H9 (cell line): ENCODE data around the gene SART1. TPM values are rescaled to one million over a fixed set of nuclear protein-coding genes. Genes with fewer than 3 reads are reported as not detected.
A peak's percentile ranks its signal among the peaks of the same experiment; 100 is the strongest.

Experiments
- DNase-seq: peaks from one replicate; pipeline ENCODE4 v3.0.0-alpha.2; 2017
- H2AFZ ChIP-seq: one replicate; pipeline ENCODE4 v1.6.1; 2013; ENCODE audit warnings: mild to moderate bottlenecking, low read length, control low read depth, moderate library complexity
- H2AK5ac ChIP-seq: 2 replicates; pipeline ENCODE4 v1.6.1; 2013; ENCODE audit warnings: low read length, control low read depth, mixed read lengths; ENCODE audit not compliant: insufficient read length
- H2BK120ac ChIP-seq: one replicate; pipeline ENCODE4 v1.6.1; 2013; ENCODE audit warnings: low read depth, mild to moderate bottlenecking, low read length, control low read depth, inconsistent platforms; ENCODE audit not compliant: poor library complexity, severe bottlenecking
- H2BK12ac ChIP-seq: 2 replicates; pipeline ENCODE4 v1.6.1; 2013; ENCODE audit warnings: low read length, control low read depth, mixed read lengths, low read depth; ENCODE audit not compliant: insufficient read length
- H2BK15ac ChIP-seq: 2 replicates; pipeline ENCODE4 v1.6.1; 2013; ENCODE audit warnings: low read depth, low read length, control low read depth
- H2BK20ac ChIP-seq: one replicate; pipeline ENCODE4 v1.6.1; 2013; ENCODE audit warnings: low read depth, mild to moderate bottlenecking, low read length, control low read depth, inconsistent platforms; ENCODE audit not compliant: poor library complexity, severe bottlenecking
- H2BK5ac ChIP-seq: 2 replicates; pipeline ENCODE4 v1.6.1; 2013; ENCODE audit warnings: low read length, control low read depth, mixed read lengths; ENCODE audit not compliant: insufficient read length
- H3K14ac ChIP-seq: 2 replicates; pipeline ENCODE4 v1.6.1; 2013; ENCODE audit warnings: low read length, control low read depth; ENCODE audit not compliant: insufficient read depth
- H3K18ac ChIP-seq: 2 replicates; pipeline ENCODE4 v1.6.1; 2013; ENCODE audit warnings: low read depth, mild to moderate bottlenecking, mixed read lengths, low read length, control low read depth; ENCODE audit not compliant: insufficient read length
- H3K23ac ChIP-seq: 2 replicates; pipeline ENCODE4 v1.6.1; 2013; ENCODE audit warnings: low read length, control low read depth, mixed read lengths, low read depth; ENCODE audit not compliant: insufficient read length
- H3K23me2 ChIP-seq: 2 replicates; pipeline ENCODE4 v1.6.1; 2013; ENCODE audit warnings: low read depth, mild to moderate bottlenecking, mixed read lengths, low read length, control low read depth; ENCODE audit not compliant: insufficient read length, poor library complexity, severe bottlenecking
- H3K27ac ChIP-seq: 2 replicates; pipeline ENCODE4 v1.5.1; 2013; ENCODE audit warnings: low read length, control low read depth, mixed read lengths, low read depth; ENCODE audit not compliant: insufficient read length
- H3K27me3 ChIP-seq: 2 replicates; pipeline ENCODE4 v1.6.1; 2013; ENCODE audit warnings: low read length, control low read depth, inconsistent platforms; ENCODE audit not compliant: insufficient read depth
- H3K4ac ChIP-seq: 2 replicates; pipeline ENCODE4 v1.6.1; 2013; ENCODE audit warnings: low read depth, mild to moderate bottlenecking, control low read depth, inconsistent platforms, low read length, moderate library complexity
- H3K4me1 ChIP-seq: 2 replicates; pipeline ENCODE4 v1.6.1; 2013; ENCODE audit warnings: low read length, control low read depth, inconsistent platforms; ENCODE audit not compliant: insufficient read depth
- H3K4me2 ChIP-seq: 2 replicates; pipeline ENCODE4 v1.6.1; 2013; ENCODE audit warnings: low read length, control low read depth, mixed read lengths; ENCODE audit not compliant: insufficient read length, insufficient read depth
- H3K56ac ChIP-seq: 2 replicates; pipeline ENCODE4 v1.6.1; 2013; ENCODE audit warnings: low read depth, mild to moderate bottlenecking, mixed read lengths, low read length, control low read depth; ENCODE audit not compliant: insufficient read length
- H3K79me1 ChIP-seq: 2 replicates; pipeline ENCODE4 v1.6.1; 2013; ENCODE audit warnings: low read depth, mild to moderate bottlenecking, moderate library complexity, low read length, control low read depth, inconsistent platforms; ENCODE audit not compliant: insufficient read depth, poor library complexity, severe bottlenecking
- H3K79me2 ChIP-seq: 2 replicates; pipeline ENCODE4 v1.6.1; 2013; ENCODE audit warnings: low read length, control low read depth, inconsistent platforms; ENCODE audit not compliant: insufficient read depth
- H3K9ac ChIP-seq: 2 replicates; pipeline ENCODE4 v1.6.1; 2013; ENCODE audit warnings: low read length, control low read depth, mixed read lengths; ENCODE audit not compliant: insufficient read length; ENCODE audit errors: extremely low read depth
- H3K9me3 ChIP-seq: one replicate; pipeline ENCODE4 v1.6.1; 2013; ENCODE audit warnings: low read depth, low read length, inconsistent platforms; ENCODE audit not compliant: control insufficient read depth
- H3T11ph ChIP-seq: one replicate; pipeline ENCODE4 v1.6.1; 2013; ENCODE audit warnings: mild to moderate bottlenecking, low read length, control low read depth, inconsistent platforms
- H4K20me1 ChIP-seq: one replicate; pipeline ENCODE4 v1.6.1; 2013; ENCODE audit not compliant: control insufficient read depth, insufficient read length, insufficient read depth
- H4K5ac ChIP-seq: 2 replicates; pipeline ENCODE4 v1.6.1; 2013; ENCODE audit warnings: low read depth, mild to moderate bottlenecking, mixed read lengths, low read length, control low read depth; ENCODE audit not compliant: insufficient read length
- H4K8ac ChIP-seq: replicated peaks from 2 replicates; pipeline ENCODE4 v1.6.1; 2013; ENCODE audit warnings: low read length, control low read depth, mixed read lengths, low read depth; ENCODE audit not compliant: insufficient read length
- H4K91ac ChIP-seq: 2 replicates; pipeline ENCODE4 v1.6.1; 2013; ENCODE audit warnings: low read depth, mild to moderate bottlenecking, moderate library complexity, mixed read lengths, low read length, control low read depth; ENCODE audit not compliant: insufficient read length
- H3K27ac Mint-ChIP-seq, 3 experiments: 2 replicates in 2 of 3; 3 replicates in 1 of 3; pipeline ENCODE4 v1.8.0; 2020 to 2021; ENCODE audit warnings: mixed read lengths in 3 of 3, mild to moderate bottlenecking in 1 of 3, moderate library complexity in 1 of 3
- H3K27me3 Mint-ChIP-seq: 2 replicates; pipeline ENCODE4 v1.8.0; 2021; ENCODE audit warnings: low read depth, mild to moderate bottlenecking, moderate library complexity, mixed read lengths
- H3K36me3 Mint-ChIP-seq, 3 experiments: 2 replicates in 2 of 3; 3 replicates in 1 of 3; pipeline ENCODE4 v1.8.0; 2020 to 2021; ENCODE audit warnings: low read depth in 3 of 3, mixed read lengths in 3 of 3; ENCODE audit not compliant: insufficient read depth in 1 of 3
- H3K4me1 Mint-ChIP-seq, 2 experiments: 2 replicates each; pipeline ENCODE4 v1.8.0; 2020; ENCODE audit warnings: mixed read lengths in 2 of 2
- H3K4me3 Mint-ChIP-seq, 2 experiments: 2 replicates in 1 of 2; 3 replicates in 1 of 2; pipeline ENCODE4 v1.8.0; 2020 to 2021; ENCODE audit warnings: mild to moderate bottlenecking in 2 of 2, mixed read lengths in 2 of 2, moderate library complexity in 1 of 2
- H3K9me3 Mint-ChIP-seq, 2 experiments: 2 replicates in 1 of 2; 3 replicates in 1 of 2; pipeline ENCODE4 v1.8.0; 2020; ENCODE audit warnings: mild to moderate bottlenecking in 2 of 2, mixed read lengths in 2 of 2, moderate library complexity in 1 of 2
- WGBS: extraction: QIAGEN DNeasy Blood & Tissue Kit; methylation state at CpG from one replicate; pipeline ENCODE4 v1.1.7; 2013; ENCODE audit warnings: missing lambda C conversion rate, low lambda C conversion rate, mixed read lengths; ENCODE audit not compliant: insufficient read length; ENCODE audit errors: extremely low coverage; 5-methylcytosine and 5-hydroxymethylcytosine counted together
- total RNA-seq: library from RNA; stranded (reverse); gene quantifications from 2 replicates; pipeline ENCODE4 v1.2.1, GENCODE V29; 2021
- TF ChIP-seq, protein P1 (sequence below): fragments of 200-600 bp; sonication (generic); conservative IDR thresholded peaks from 3 replicates; pipeline ENCODE4 v1.8.0; 2021; ENCODE audit warnings: antibody characterized with exemption, mild to moderate bottlenecking

Gene SART1
- total RNA-seq, 1 experiment from 2014 or later = 52.0 TPM

DNA sequence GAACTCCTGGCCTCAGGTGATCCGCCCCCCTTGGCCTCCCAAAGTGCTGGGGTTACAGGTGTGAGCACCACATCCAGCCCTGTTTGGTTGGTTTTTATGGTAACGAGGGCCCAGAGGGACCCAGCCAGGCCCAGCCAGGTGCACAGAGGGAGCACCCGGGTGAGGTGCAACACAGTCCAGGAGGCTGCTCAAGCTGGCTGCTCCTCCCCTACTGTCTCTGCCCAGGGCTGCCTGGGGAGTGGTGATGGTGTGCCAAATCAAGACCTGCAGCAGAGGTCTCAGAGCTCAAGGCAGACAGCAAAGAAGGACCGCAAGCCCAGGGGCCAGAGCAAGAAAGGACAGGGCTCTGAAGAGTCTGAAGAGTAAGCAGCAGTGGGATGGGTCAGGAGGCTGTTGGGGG lies 14.9 kb upstream of the SART1 start:
- peak overlapping the region in 2 of 3 experiments; percentile 94 to 95; a peak in 2 of 7 replicates for H3K27ac Mint-ChIP-seq
- no CpG with 5 or more reads among the region's 4 CpGs for WGBS
- Histone ChIP-seq H2BK15ac (no peak overlapping the region), H4K91ac (peak overlapping the region; percentile 60), H3K18ac (peak overlapping the region; percentile 88), H3K27me3 (no peaks in the 10 kb centered on the region), H3K56ac (no peak overlapping the region), H3K23ac (no peak overlapping the region), H4K8ac (no peak overlapping the region), H2BK120ac (no peak overlapping the region), H3K4ac (peak overlapping the region; percentile 81), H4K5ac (peak overlapping the region; percentile 31), H3K14ac (peak overlapping the region; percentile 74), H3K23me2 (peaks cover 8% of the 10 kb centered on the region), H2AK5ac (no peak overlapping the region), H4K20me1 (no peaks in the 10 kb centered on the region), H3K79me1 (no peaks in the 10 kb centered on the region), H3K4me2 (no peak overlapping the region), H3K9ac (no peak overlapping the region), H3K9me3 (no peaks in the 10 kb centered on the region), H3K27ac (no peak overlapping the region), H2BK20ac (no peak overlapping the region), H2BK12ac (peak overlapping the region; percentile 100), H3K79me2 (no peaks in the 10 kb centered on the region), H3K4me1 (peaks cover 11% of the 10 kb centered on the region), H3T11ph (peak overlapping the region; percentile 40), H2AFZ (no peak overlapping the region), H2BK5ac (no peak overlapping the region)
- peaks cover 0 to 18% (median 2%) of the 10 kb centered on the region in 3 experiments; a peak in 4 of 7 replicates for H3K36me3 Mint-ChIP-seq
- H3K27me3 Mint-ChIP-seq = peaks cover 8% of the 10 kb centered on the region
- H3K4me1 Mint-ChIP-seq = peaks cover 23 to 37% of the 10 kb centered on the region in 2 experiments
- no peak for DNase-seq
- H3K4me3 Mint-ChIP-seq = peak overlapping the region in 1 of 2 experiments; percentile 62; a peak in 1 of 5 replicates
- H3K9me3 Mint-ChIP-seq = no peaks in the 10 kb centered on the region; a peak in 1 of 5 replicates
- TF ChIP-seq, protein P1, sequence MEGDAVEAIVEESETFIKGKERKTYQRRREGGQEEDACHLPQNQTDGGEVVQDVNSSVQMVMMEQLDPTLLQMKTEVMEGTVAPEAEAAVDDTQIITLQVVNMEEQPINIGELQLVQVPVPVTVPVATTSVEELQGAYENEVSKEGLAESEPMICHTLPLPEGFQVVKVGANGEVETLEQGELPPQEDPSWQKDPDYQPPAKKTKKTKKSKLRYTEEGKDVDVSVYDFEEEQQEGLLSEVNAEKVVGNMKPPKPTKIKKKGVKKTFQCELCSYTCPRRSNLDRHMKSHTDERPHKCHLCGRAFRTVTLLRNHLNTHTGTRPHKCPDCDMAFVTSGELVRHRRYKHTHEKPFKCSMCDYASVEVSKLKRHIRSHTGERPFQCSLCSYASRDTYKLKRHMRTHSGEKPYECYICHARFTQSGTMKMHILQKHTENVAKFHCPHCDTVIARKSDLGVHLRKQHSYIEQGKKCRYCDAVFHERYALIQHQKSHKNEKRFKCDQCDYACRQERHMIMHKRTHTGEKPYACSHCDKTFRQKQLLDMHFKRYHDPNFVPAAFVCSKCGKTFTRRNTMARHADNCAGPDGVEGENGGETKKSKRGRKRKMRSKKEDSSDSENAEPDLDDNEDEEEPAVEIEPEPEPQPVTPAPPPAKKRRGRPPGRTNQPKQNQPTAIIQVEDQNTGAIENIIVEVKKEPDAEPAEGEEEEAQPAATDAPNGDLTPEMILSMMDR = no peak
